IMR-90 (cell line): ENCODE measurements around the gene GAL3ST1. TPM values are rescaled to one million over a fixed set of nuclear protein-coding genes. Genes with fewer than 3 reads are reported as not detected.

Experiments
- ATAC-seq: fragments of 200-7000 bp; cut with Tn5 transposase; 2 replicates; pipeline ENCODE4 v1.9.1; 2020; ENCODE audit warnings: low read depth, mild to moderate bottlenecking, moderate library complexity
- BruUV-seq: library from RNA; stranded (reverse); fragments of 400-500 nt; replicated peaks from 2 replicates; lab custom pipeline; 2021; lab: Mats Ljungman, UMichigan
- CTCF ChIA-PET: fragments of 300-600 bp; formaldehyde crosslinking; extraction: SDS; loops from one replicate; lab custom pipeline; 2021; ENCODE audit warnings: antibody characterized with exemption; lab: Yijun Ruan, JAX
- POLR2A ChIA-PET: fragments of 300-600 bp; sonication (Branson Sonifier 250); formaldehyde crosslinking; loops from one replicate; lab custom pipeline; 2022; ENCODE audit warnings: antibody characterized with exemption; ENCODE audit not compliant: unreplicated experiment; lab: Charles Lee
- DNase-seq: peaks from one replicate; pipeline ENCODE4 v3.0.0; 2013
- H2AFZ ChIP-seq: replicated peaks from 2 replicates; pipeline ENCODE3; 2013; ENCODE audit warnings: low read length, mild to moderate bottlenecking; ENCODE audit not compliant: poor library complexity
- H2AK5ac ChIP-seq: 2 replicates; pipeline ENCODE4 v1.6.1; 2013; ENCODE audit warnings: low read depth, low read length, inconsistent platforms
- H2AK9ac ChIP-seq: replicated peaks from 2 replicates; pipeline ENCODE3; 2013; ENCODE audit warnings: mild to moderate bottlenecking, low read depth, low read length, moderate library complexity; ENCODE audit not compliant: poor library complexity
- H2BK120ac ChIP-seq: 2 replicates; pipeline ENCODE4 v1.6.1; 2013; ENCODE audit warnings: low read depth, low read length, inconsistent platforms
- H2BK15ac ChIP-seq: 3 replicates; pipeline ENCODE4 v1.6.1; 2013; ENCODE audit warnings: low read depth, low read length, inconsistent platforms
- H2BK20ac ChIP-seq: 2 replicates; pipeline ENCODE4 v1.6.1; 2013; ENCODE audit warnings: low read depth, mild to moderate bottlenecking, inconsistent platforms, low read length, moderate library complexity
- H2BK5ac ChIP-seq: 2 replicates; pipeline ENCODE4 v1.6.1; 2013; ENCODE audit warnings: mild to moderate bottlenecking, low read depth, low read length, inconsistent platforms; ENCODE audit not compliant: poor library complexity, severe bottlenecking
- H3K14ac ChIP-seq: replicated peaks from 2 replicates; pipeline ENCODE4 v1.6.1; 2013; ENCODE audit warnings: low read depth, low read length, inconsistent platforms
- H3K18ac ChIP-seq: 2 replicates; pipeline ENCODE4 v1.6.1; 2013; ENCODE audit warnings: low read depth, low read length, control low read depth
- H3K23ac ChIP-seq: 2 replicates; pipeline ENCODE4 v1.6.1; 2013; ENCODE audit warnings: low read depth, low read length, inconsistent platforms
- H3K27ac ChIP-seq: 2 replicates; pipeline ENCODE4 v1.5.1; 2013; ENCODE audit warnings: mild to moderate bottlenecking, control low read depth, low read length; ENCODE audit not compliant: insufficient read depth
- H3K27me3 ChIP-seq: 2 replicates; pipeline ENCODE4 v1.6.1; 2013; ENCODE audit warnings: low read length; ENCODE audit not compliant: control insufficient read depth, insufficient read depth
- H3K36me3 ChIP-seq: 2 replicates; pipeline ENCODE4 v1.6.1; 2013; ENCODE audit warnings: low read length, mixed read lengths; ENCODE audit not compliant: control insufficient read depth, insufficient read depth
- H3K4ac ChIP-seq: 2 replicates; pipeline ENCODE4 v1.6.1; 2013; ENCODE audit warnings: low read depth, low read length, inconsistent platforms
- H3K4me1 ChIP-seq: 2 replicates; pipeline ENCODE4 v1.6.1; 2013; ENCODE audit warnings: low read length, mixed read lengths; ENCODE audit not compliant: control insufficient read depth, insufficient read depth
- H3K4me2 ChIP-seq: 2 replicates; pipeline ENCODE4 v1.6.1; 2013; ENCODE audit warnings: low read depth, mild to moderate bottlenecking, control low read depth, low read length, moderate library complexity
- H3K4me3 ChIP-seq: 2 replicates; pipeline ENCODE4 v1.5.1; 2013; ENCODE audit warnings: low read depth, mild to moderate bottlenecking, control low read depth, low read length, moderate library complexity; ENCODE audit not compliant: insufficient read depth
- H3K56ac ChIP-seq: 2 replicates; pipeline ENCODE4 v1.6.1; 2013; ENCODE audit warnings: low read length, inconsistent platforms; ENCODE audit not compliant: insufficient read depth; ENCODE audit errors: extremely low read depth
- H3K79me1 ChIP-seq, 2 experiments: 2 replicates each; pipeline ENCODE4 v1.6.1; 2013; ENCODE audit warnings: low read length in 2 of 2, inconsistent platforms in 1 of 2, low read depth in 1 of 2
- H3K9ac ChIP-seq: 2 replicates; pipeline ENCODE4 v1.6.1; 2013; ENCODE audit warnings: low read depth, low read length, control low read depth
- H3K9me1 ChIP-seq: 2 replicates; pipeline ENCODE4 v1.6.1; 2013; ENCODE audit warnings: low read length, inconsistent platforms; ENCODE audit not compliant: insufficient read depth
- H3K9me3 ChIP-seq: 2 replicates; pipeline ENCODE4 v1.6.1; 2013; ENCODE audit warnings: low read length; ENCODE audit not compliant: control insufficient read depth, insufficient read depth
- H4K20me1 ChIP-seq: 2 replicates; pipeline ENCODE4 v1.6.1; 2013; ENCODE audit warnings: low read length, inconsistent platforms; ENCODE audit not compliant: insufficient read depth
- H4K5ac ChIP-seq: 2 replicates; pipeline ENCODE4 v1.6.1; 2013; ENCODE audit warnings: mild to moderate bottlenecking, low read depth, low read length, control low read depth
- H4K8ac ChIP-seq, 2 experiments: 2 replicates each; pipeline ENCODE4 v1.6.1; 2013; ENCODE audit warnings: low read depth in 2 of 2, low read length in 2 of 2, control low read depth in 1 of 2, inconsistent platforms in 1 of 2
- H4K91ac ChIP-seq: 2 replicates; pipeline ENCODE4 v1.6.1; 2013; ENCODE audit warnings: low read depth, low read length, inconsistent platforms; ENCODE audit not compliant: insufficient read depth
- MAZ ChIP-seq: IDR thresholded peaks from 2 replicates; pipeline ENCODE4 v1.6.1; 2012; ENCODE audit warnings: low read depth, mild to moderate bottlenecking, low read length, improper control_type of control experiment, moderate library complexity, borderline replicate concordance
- NFE2L2 ChIP-seq: fragments of 150-350 bp; IDR thresholded peaks from 2 replicates; pipeline ENCODE4 v1.6.1; 2016; ENCODE audit warnings: low read depth, mild to moderate bottlenecking, low read length
- RCOR1 ChIP-seq: IDR thresholded peaks from 2 replicates; pipeline ENCODE4 v1.6.1; 2012; ENCODE audit warnings: mild to moderate bottlenecking, low read length, improper control_type of control experiment; ENCODE audit not compliant: insufficient replicate concordance
- WGBS, 2 experiments: methylation state at CpG; one replicate each; pipeline versions ENCODE4 v1.1.5 to v1.1.7; 2013; ENCODE audit warnings: missing lambda C conversion rate in 2 of 2; ENCODE audit not compliant: insufficient read length in 1 of 2; ENCODE audit errors: extremely low coverage in 2 of 2; 5-methylcytosine and 5-hydroxymethylcytosine counted together
- dilution Hi-C: fragments of 300-500 bp; cut with HindIII; formaldehyde crosslinking; loops from one replicate; pipeline ENCODE4 v1.14.3; 2018; ENCODE audit warnings: low sequenced_read_pairs; ENCODE audit not compliant: unreplicated experiment
- in situ Hi-C: fragments of 300-500 bp; cut with MboI; formaldehyde crosslinking; loops from 3 replicates; pipeline ENCODE4 v1.14.3; 2019; ENCODE audit warnings: low sequenced_read_pairs, inconsistent platforms, mixed read lengths
- intact Hi-C: fragments of 100-400 bp; cut with micrococcal nuclease; formaldehyde crosslinking; loops from 2 replicates; pipeline ENCODE4 v1.10.0; 2022
- polyA plus RNA-seq, 3 experiments: library from polyadenylated mRNA; depleted of rRNA; stranded (reverse); fragments of >200 nt; gene quantifications; 2 replicates each; pipeline ENCODE4 v1.2.3, GENCODE V29; 2012; ENCODE audit warnings: low replicate concordance in 1 of 3
- total RNA-seq: library from RNA; depleted of rRNA; stranded (reverse); fragments of >200 nt; gene quantifications from 2 replicates; pipeline ENCODE4 v1.2.3, GENCODE V29; 2012

The GAL3ST1 gene
- total and polyA plus RNA-seq, 2 of the 4 experiments (the other 2 are of a cell fraction) = not detected

GRCh38 chr22:30562366-30562765 lies 12.1 kb downstream of the GAL3ST1 start:
- Histone ChIP-seq H3K79me1 (no peaks in the 10 kb centered on the region), H4K8ac (no peak overlapping the region), H3K14ac (no peak overlapping the region), H2AK5ac (no peak overlapping the region), H3K27me3 (peaks cover 36% of the 10 kb centered on the region), H4K5ac (no peak overlapping the region), H2BK5ac (no peak overlapping the region), H3K27ac (no peak overlapping the region), H2BK120ac (no peak overlapping the region), H3K4ac (no peak overlapping the region), H3K4me1 (no peaks in the 10 kb centered on the region), H3K9ac (no peak overlapping the region), H2BK15ac (no peak overlapping the region), H3K9me3 (no peaks in the 10 kb centered on the region), H2AK9ac (no peak overlapping the region), H2BK20ac (no peak overlapping the region), H3K23ac (no peak overlapping the region), H3K18ac (no peak overlapping the region), H3K56ac (no peak overlapping the region), H3K36me3 (no peaks in the 10 kb centered on the region), H3K9me1 (no peaks in the 10 kb centered on the region), H4K20me1 (no peaks in the 10 kb centered on the region), H4K91ac (no peak overlapping the region), H2AFZ (no peak overlapping the region), H3K4me3 (no peak overlapping the region), H3K4me2 (no peak overlapping the region)
- dilution Hi-C loops = no loop called here
- ATAC-seq (no peak), DNase-seq (no peak)
- no TSS peak for BruUV-seq
- WGBS, 2 experiments = 10% methylated on average over 2 of the region's 6 CpGs; no CpG with 5 or more reads in 1 of the 2 experiments
- in situ Hi-C loops = no loop called here
- TF ChIP-seq RCOR1 = no peak
- TF ChIP-seq MAZ = no peak
- no peak for TF ChIP-seq NFE2L2
- CTCF ChIA-PET = no interaction called here
- POLR2A ChIA-PET = no interaction called here
- intact Hi-C loops = no loop called here
